Endothelial cell of umbilical vein (primary cell): Measurements from ENCODE around the gene ZNF668.

Experiments used
- CTCF ChIP-seq, 2 donors: IDR thresholded peaks; 1 replicate in 1 of 2; 2 replicates in 1 of 2; pipeline ENCODE4 v1.5.1; 2011; ENCODE audit warnings: low read length in 2 of 2, mild to moderate bottlenecking in 2 of 2, moderate library complexity in 2 of 2, control low read depth in 1 of 2, inconsistent platforms in 1 of 2, low read depth in 1 of 2; ENCODE audit not compliant: insufficient read depth in 1 of 2; ENCODE audit errors: extremely low read depth in 1 of 2
- POLR2A ChIP-seq: IDR thresholded peaks from 2 replicates; pipeline ENCODE4 v1.6.1; 2012; ENCODE audit warnings: low read depth, mild to moderate bottlenecking, control low read depth, low read length

GRCh38 chr16:31113121-31114120 is 39.4 kb upstream of the ZNF668 start:
- TF ChIP-seq CTCF (IDR thresholded peaks at IDR 0.05; ENCODE audit: extremely low read depth in 1 of 2, insufficient read depth in 1 of 2, low read depth in 1 of 2, low read length in 2 of 2) (no peak), POLR2A (no peak)
